22Rv1 (cell line): Measurements from ENCODE around the gene RASSF5.

Experiments
- H3K27ac ChIP-seq: fragments of 450-650 bp; 2 replicates; pipeline ENCODE4 v1.5.1; 2017
- ZFX ChIP-seq: fragments of 450-650 bp; IDR thresholded peaks from 2 replicates; pipeline ENCODE4 v1.6.1; 2017; ENCODE audit warnings: antibody characterized with exemption, borderline replicate concordance
- TF ChIP-seq, protein P1 (sequence below): fragments of 450-650 bp; IDR thresholded peaks from 2 replicates; pipeline ENCODE4 v1.5.1; 2017; ENCODE audit warnings: mild to moderate bottlenecking

Gene RASSF5

DNA sequence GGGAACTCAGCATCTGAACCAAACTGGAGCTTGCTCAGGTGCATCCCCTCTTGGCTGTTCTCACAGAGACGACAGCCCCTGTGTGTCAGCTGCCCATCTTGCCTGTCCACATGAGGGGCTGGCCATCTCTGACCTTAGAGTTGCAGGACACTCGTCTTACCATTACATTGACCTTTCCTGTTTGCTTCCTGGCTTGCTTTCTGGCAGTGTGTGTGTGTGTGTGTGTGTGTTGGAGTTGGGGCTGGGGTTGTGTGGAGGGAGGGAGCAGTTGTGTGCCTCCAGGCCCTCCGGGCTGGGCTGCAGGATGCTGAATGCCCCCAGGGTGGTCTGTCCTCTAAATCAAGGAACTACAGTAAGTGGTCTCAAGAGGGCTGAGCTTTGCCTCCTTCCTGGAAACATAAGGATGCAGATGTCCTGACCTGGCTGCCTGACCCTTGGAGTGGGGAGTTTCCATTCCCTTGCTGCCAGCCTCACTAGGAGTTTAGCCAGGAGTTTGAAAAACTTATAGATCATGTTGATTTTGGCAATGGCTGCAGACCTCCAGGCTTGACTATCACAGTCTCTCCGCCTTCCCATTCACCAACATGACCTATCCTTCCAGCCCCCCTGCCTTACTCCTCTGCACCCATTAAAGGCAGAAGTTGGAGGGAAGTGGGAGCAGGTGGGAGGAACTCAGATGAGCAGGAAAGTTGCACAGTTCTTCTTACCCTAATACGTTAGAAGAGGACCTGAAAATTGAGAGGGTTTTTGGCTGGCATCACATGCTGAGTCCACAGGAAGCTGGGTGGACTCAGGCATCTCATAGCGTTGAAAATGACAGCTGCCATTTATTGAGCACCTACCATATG, 19.0 kb downstream of the RASSF5 start:
- TF ChIP-seq, protein P1, sequence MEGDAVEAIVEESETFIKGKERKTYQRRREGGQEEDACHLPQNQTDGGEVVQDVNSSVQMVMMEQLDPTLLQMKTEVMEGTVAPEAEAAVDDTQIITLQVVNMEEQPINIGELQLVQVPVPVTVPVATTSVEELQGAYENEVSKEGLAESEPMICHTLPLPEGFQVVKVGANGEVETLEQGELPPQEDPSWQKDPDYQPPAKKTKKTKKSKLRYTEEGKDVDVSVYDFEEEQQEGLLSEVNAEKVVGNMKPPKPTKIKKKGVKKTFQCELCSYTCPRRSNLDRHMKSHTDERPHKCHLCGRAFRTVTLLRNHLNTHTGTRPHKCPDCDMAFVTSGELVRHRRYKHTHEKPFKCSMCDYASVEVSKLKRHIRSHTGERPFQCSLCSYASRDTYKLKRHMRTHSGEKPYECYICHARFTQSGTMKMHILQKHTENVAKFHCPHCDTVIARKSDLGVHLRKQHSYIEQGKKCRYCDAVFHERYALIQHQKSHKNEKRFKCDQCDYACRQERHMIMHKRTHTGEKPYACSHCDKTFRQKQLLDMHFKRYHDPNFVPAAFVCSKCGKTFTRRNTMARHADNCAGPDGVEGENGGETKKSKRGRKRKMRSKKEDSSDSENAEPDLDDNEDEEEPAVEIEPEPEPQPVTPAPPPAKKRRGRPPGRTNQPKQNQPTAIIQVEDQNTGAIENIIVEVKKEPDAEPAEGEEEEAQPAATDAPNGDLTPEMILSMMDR: no peak
- no peak overlapping the region for H3K27ac ChIP-seq

GRCh38 chr1:206529425-206529824, 22.1 kb downstream of the RASSF5 start:
- no peak for TF ChIP-seq ZFX
- TF ChIP-seq, protein P1: no peak
- no peak overlapping the region for H3K27ac ChIP-seq

- TF ChIP-seq, protein P1: no peak
- TF ChIP-seq ZFX: no peak
- no peak overlapping the region for H3K27ac ChIP-seq
Measured at GRCh38 chr1:206532368-206532767, 25.0 kb downstream of the RASSF5 start.

DNA sequence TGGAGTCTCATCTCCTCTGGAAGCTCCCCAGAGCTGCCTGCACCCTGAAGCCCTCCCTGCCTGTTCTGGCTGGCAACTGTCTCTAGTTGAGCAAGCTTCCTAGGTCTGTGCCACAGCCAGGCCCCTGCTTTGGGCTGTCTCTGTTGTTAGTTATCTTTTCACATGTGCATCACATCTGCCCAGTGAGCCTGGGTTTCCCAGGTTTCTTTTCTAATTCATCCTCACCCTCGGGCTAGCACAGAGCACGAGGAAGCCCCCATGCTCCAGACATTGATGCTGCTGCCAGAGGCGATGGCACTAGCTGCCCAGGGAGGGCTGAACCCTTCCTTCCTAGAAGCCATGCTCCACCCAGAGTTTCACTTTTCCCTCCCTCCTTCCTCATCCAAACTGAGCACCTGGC, 27.2 kb downstream of the RASSF5 start:
- no peak overlapping the region for H3K27ac ChIP-seq

GRCh38 chr1:206535853-206536188, 28.5 kb downstream of the RASSF5 start:
- TF ChIP-seq, protein P1: no peak
- no peak for TF ChIP-seq ZFX
- H3K27ac ChIP-seq: no peak overlapping the region

More for the DNA sequence above, 27.2 kb downstream of the RASSF5 start:
- no peak for TF ChIP-seq ZFX
- TF ChIP-seq, protein P1: no peak

DNA sequence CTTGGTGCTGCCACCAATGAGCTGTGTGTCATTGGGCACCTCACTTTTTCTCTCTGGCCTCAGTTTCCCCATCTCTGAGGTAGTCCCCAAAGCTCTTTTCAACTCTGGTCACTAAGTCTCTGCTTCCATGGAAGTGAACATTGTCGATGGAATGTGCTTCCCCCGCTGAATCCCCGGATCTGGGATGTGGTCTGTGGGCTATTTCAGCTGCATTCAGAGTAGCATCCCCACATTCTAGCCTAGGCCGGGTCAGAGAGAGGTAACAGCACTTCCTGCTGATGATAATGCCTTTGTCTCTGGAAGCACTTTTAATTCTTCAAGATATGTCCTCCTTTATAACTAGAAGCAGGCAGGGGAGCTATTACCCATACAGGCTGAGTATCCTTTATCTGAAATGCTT, 29.8 kb downstream of the RASSF5 start:
- TF ChIP-seq ZFX: no peak
- TF ChIP-seq, protein P1: no peak
- no peak overlapping the region for H3K27ac ChIP-seq

- no peak overlapping the region for H3K27ac ChIP-seq
- TF ChIP-seq, protein P1: no peak
- TF ChIP-seq ZFX: no peak
Measured at GRCh38 chr1:206538086-206538770, 30.9 kb downstream of the RASSF5 start.
